ENCODE data around the gene UPK3BL2.
A peak's percentile ranks its signal among the peaks of the same experiment; 100 is the strongest.
"Not testable (repeated sequence)": the region's sequence is repeated elsewhere in the genome, so short reads cannot be mapped to it uniquely, and the experiment has no call there.

Gene UPK3BL2

GRCh38 chr7:102543596-102543995, at the start of gene UPK3BL2:
UPK3BL2 (minus strand) TSS chr7:102543696; CDS start chr7:102543636, 60 bp downstream.
- not testable (repeated sequence) for DNase-seq

DNA sequence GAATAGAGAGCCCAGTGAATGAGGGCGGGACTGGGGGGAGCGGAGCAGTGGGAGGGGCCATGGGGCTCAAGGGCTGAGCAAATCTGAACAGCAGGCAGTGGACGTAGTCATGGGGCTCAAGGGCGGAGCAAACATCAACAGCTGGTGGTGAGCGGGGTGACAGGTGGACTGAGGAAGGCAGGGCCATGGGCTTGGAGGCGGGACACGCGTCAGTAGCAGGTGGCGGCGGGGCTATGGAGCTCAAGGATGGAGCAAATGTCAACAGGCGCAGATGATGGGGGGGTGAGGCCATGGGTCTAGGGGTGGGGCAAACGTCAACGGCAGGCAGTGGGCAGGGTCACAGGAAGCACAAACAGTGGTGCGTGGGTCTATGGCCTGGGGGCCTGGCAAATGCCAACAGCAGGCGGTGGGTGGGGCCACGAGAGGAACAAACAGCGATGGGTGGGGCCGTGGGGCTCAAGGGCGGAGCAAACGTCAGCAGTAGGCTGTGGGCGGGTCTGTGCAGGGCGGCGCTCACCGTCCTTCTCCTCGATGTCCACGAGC, 49.1 kb upstream of the UPK3BL2 start:
- DNase-seq = peak; percentile 61 to 80

GRCh38 chr7:102589857-102590256, 46.4 kb upstream of the UPK3BL2 start:
- DNase-seq = not testable (repeated sequence)

DNA sequence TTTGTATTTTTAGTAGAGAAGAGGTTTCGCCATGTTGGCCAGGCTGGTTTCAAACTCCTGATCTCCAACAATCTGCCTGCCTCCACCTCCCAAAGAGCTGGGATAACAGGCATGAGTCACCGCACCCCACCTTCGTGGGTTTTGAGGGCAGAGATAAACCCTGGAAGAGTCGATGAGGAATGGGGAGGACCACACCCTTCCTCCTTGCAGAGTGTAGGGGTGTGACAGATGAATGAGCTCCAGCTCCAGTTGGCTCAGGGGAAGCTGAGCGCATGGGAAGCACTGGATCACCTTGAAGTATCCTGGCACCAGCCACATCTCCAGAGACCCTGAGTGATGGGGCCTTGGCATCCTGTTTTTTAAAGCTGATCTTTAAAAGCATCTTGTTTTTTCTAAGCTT, 40.0 kb upstream of the UPK3BL2 start:
- DNase-seq = not testable (repeated sequence)

- not testable (repeated sequence) for DNase-seq
These were observed 38.2 kb upstream of the UPK3BL2 start for GRCh38 chr7:102581722-102582121.

GRCh38 chr7:102578486-102578885, 35.0 kb upstream of the UPK3BL2 start:
- DNase-seq = not testable (repeated sequence)

DNA sequence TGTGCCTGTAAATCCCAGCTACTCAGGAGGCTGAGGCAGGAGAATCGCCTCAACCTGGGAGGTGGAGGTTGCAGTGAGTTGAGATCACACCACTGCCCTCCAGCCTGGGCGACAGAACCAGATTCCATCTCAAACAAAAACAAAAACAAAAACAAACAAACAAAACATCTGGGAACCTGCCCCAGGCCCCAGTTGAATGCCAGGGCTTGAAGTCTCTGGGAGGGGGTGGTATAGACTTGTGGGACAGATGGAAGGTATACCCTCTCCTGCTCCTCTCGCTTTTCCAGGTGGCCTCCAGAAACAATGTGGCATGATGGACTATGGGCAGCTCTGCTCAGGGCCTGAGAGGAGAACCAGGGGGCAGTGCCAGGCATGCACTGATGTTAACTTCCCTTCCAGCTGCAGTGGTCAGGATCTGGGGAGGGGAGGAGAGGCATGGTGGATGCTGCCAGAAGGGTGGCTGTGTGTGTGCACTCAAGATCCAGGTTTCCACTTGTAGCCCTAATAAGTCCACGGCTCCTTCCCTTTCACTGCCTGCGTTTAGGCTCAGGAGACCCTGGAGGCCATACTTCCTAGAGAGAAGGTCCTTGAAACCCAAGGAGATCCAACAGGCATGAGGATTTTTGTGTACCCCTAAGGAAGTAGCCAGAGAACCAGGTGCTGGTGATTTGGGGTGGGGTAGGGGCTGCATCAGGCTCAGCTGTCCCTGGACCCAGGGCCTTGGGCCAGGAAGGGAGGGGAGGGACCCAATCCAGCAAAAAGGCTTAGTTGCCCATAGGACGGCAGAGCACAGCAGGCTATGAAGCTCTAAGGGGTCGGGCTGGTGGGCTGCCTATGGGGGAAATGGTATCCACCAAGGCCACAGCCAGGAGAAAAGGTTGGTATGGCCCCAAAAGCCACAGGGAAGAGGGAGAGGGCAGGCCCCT, 34.1 kb upstream of the UPK3BL2 start:
- DNase-seq = not testable (repeated sequence)

GRCh38 chr7:102576363-102576762, 32.9 kb upstream of the UPK3BL2 start:
- not testable (repeated sequence) for DNase-seq

DNA sequence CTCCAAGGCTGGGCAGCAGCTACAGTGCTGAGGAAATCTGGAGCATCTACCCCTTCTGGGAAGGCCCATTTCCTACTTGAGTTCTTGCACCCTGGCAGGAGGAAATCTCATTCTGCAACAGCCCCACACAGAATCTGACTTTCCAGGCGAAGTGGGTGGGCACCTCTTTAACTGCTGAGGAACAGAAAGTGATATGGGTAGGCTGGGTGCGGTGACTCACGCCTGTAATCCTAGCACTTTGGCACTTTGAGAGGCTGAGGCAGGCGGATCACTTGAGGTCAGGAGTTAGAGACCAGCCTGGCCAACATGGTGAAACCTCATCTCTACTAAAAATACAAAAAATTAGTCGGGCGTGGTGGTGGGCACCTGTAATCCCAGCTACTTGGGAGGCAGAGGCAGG, 31.1 kb upstream of the UPK3BL2 start:
- not testable (repeated sequence) for DNase-seq

- peak; percentile 96 to 97 for DNase-seq
These were observed 29.1 kb upstream of the UPK3BL2 start, which contains the start of gene POLR2J3 for GRCh38 chr7:102572261-102573239. POLR2J3 (minus strand) TSS chr7:102572583; CDS start chr7:102572521, 62 bp downstream.

- not testable (repeated sequence) for DNase-seq
These were observed 25.1 kb upstream of the UPK3BL2 start for GRCh38 chr7:102568620-102569019.

GRCh38 chr7:102550808-102551422, 7.4 kb upstream of the UPK3BL2 start, which contains the start of gene SPDYE2:
SPDYE2 (plus strand) TSS chr7:102551226; CDS start chr7:102553256, 2,030 bp downstream.
- not testable (repeated sequence) for DNase-seq

- not testable (repeated sequence) for DNase-seq
These were observed 2.9 kb upstream of the UPK3BL2 start for GRCh38 chr7:102546353-102546752.

- not testable (repeated sequence) for DNase-seq
These were observed 1.8 kb upstream of the UPK3BL2 start for GRCh38 chr7:102545288-102545687.

- DNase-seq = not testable (repeated sequence)
These were observed 876 bp upstream of the UPK3BL2 start for GRCh38 chr7:102544372-102544771.

GRCh38 chr7:102542771-102543170, 725 bp downstream of the UPK3BL2 start:
- DNase-seq = not testable (repeated sequence)

- DNase-seq = not testable (repeated sequence)
These were observed 1.4 kb downstream of the UPK3BL2 start for GRCh38 chr7:102542083-102542482.

- not testable (repeated sequence) for DNase-seq
These were observed 2.9 kb downstream of the UPK3BL2 start for GRCh38 chr7:102540604-102541003.

DNA sequence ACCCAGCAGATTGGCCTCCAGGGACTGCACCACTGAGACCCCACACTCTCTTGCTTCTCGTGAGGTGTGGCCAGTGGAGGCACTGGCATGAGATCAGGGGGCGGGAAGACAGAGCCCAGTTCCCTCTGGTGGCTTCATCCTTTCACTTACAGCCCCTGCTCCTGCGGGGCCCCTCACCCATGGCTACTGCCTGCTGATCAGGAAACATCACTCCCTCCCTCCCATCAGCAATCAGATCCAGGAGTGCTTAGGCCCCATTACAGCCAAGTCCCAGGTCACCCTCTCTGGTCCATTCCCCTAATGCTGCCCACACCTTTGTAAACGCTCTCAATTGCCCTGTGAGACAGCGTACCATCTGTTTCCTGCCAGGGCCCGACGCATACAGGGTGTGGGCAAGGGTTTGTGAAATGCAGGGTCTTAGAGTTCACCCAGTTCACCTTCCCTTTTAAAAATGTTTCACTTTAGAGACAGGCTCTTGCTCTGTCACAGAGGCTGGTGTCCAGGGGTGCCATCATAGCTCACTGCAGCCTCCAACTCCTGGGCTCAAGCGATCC, 8.4 kb downstream of the UPK3BL2 start:
- not testable (repeated sequence) for DNase-seq

DNA sequence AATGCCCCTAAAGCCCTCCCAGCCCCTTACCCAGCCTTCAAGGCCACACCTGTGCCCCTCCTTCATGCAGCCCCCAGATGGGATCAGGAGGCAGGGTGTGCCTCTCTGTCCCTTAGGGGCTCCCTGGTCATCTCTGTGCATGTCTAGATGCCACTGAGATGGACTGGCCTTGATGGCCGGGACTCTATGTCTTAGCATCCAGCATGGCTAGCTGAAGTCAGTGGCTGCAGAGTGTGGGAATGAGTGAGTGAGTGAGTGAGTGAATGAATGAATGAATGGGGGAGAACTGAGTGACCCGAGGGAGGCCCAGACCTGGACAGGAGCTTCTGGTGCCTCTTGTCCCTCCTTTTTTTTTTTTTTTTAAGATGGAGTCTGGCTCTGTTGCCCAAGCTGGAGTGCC, 11.4 kb downstream of the UPK3BL2 start:
- DNase-seq = not testable (repeated sequence)

- not testable (repeated sequence) for DNase-seq
These were observed 11.9 kb downstream of the UPK3BL2 start for GRCh38 chr7:102531583-102531982.

Measured in CD4-positive, alpha-beta T cell treated with Interleukin-4 for 1 hour (primary cell).